Thyroid gland (tissue), 4 donors: ENCODE results near the gene WDR19. TPM values are rescaled to one million over a fixed set of nuclear protein-coding genes. Genes with fewer than 3 reads are reported as not detected.

ENCODE experiments used
- DNase-seq, 2 donors: peaks; one replicate each; pipeline ENCODE4 v3.0.0-alpha.2; 2019
- H3K27ac ChIP-seq, 3 donors: fragments of 200-600 bp; sonication (generic); 1 replicate in 2 of 3; 2 replicates in 1 of 3; pipeline ENCODE4 v1.5.1; 2016 to 2019; ENCODE audit warnings: mild to moderate bottlenecking in 1 of 3, moderate library complexity in 1 of 3
- H3K27me3 ChIP-seq: fragments of 200-600 bp; sonication (generic); one replicate; pipeline ENCODE4 v1.5.1; 2019
- H3K36me3 ChIP-seq, 2 donors: fragments of 200-600 bp; sonication (generic); one replicate each; pipeline ENCODE4 v1.5.1; 2016 to 2019
- H3K4me1 ChIP-seq, 2 donors: fragments of 200-600 bp; sonication (generic); one replicate each; pipeline ENCODE4 v1.5.1; 2017 to 2019
- H3K4me3 ChIP-seq, 3 donors: fragments of 200-600 bp; sonication (generic); replicated peaks in 1 of 3; 1 replicate in 2 of 3; 2 replicates in 1 of 3; pipeline ENCODE4 v1.5.1; 2016; ENCODE audit warnings: mild to moderate bottlenecking in 1 of 3
- H3K9me3 ChIP-seq: fragments of 200-600 bp; sonication (generic); one replicate; pipeline ENCODE4 v1.5.1; 2017
- POLR2A ChIP-seq, 2 donors: fragments of 450-650 bp; IDR thresholded peaks; one replicate each; pipeline ENCODE4 v1.6.1; 2017; ENCODE audit warnings: antibody characterized with exemption in 2 of 2, mild to moderate bottlenecking in 2 of 2, moderate library complexity in 1 of 2
- WGBS, 2 donors: methylation state at CpG; one replicate each; pipeline ENCODE4 v1.1.5; 2017; 5-methylcytosine and 5-hydroxymethylcytosine counted together
- intact Hi-C: fragments of 100-400 bp; cut with DNase I; formaldehyde crosslinking; loops from one replicate; pipeline ENCODE4 v1.15.1; 2023
- total RNA-seq, 4 donors: library from RNA; depleted of rRNA; stranded (reverse); fragments of >200 nt; gene quantifications; one replicate each; pipeline ENCODE4 v1.2.3, GENCODE V29; 2016
- TF ChIP-seq, protein P1 (sequence below), 6 experiments: fragments of 200-600 bp in 3 of 6; fragments of 450-650 bp in 3 of 6; sonication (generic) in 3 of 6; IDR thresholded peaks; one replicate each; pipeline ENCODE4 v1.5.1; 2016 to 2019; ENCODE audit warnings: antibody characterized with exemption in 6 of 6, mild to moderate bottlenecking in 2 of 6, inconsistent platforms in 1 of 6, moderate library complexity in 1 of 6

Gene WDR19
- total RNA-seq, 4 donors from 2014 or later: 62.9 to 92.9 (median 82.0) TPM

DNA sequence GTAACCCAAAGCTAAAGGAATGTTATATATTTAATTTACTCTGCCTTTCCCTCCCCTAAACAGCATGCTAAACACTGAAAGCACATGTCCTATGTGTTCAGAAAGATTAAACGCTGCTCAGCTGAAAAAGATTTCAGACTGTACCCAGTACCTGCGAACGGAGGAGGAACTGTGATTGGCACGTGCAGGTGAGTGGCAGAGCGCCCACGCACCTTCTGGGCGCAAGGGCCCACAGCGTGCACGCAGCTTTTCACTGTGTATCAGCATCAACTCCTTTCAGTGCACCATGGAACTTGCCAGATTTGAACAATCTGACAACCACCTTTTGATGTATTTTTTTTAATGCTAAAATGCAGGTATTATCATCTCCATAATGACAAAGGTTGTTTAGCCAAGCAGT is 96.1 kb downstream of the WDR19 start:
- WGBS, 2 donors: 95 to 96% methylated on average over 9 of the region's 9 CpGs
- Histone ChIP-seq H3K4me3 (no peak overlapping the region), H3K36me3 (peaks cover 39% of the 10 kb centered on the region in 2 donors), H3K9me3 (no peaks in the 10 kb centered on the region), H3K27me3 (no peaks in the 10 kb centered on the region), H3K27ac (no peak overlapping the region), H3K4me1 (no peaks in the 10 kb centered on the region)
- intact Hi-C loops: no loop called here
- DNase-seq: no peak
- TF ChIP-seq POLR2A (IDR thresholded peaks at IDR 0.05): no peak
- TF ChIP-seq, protein P1, sequence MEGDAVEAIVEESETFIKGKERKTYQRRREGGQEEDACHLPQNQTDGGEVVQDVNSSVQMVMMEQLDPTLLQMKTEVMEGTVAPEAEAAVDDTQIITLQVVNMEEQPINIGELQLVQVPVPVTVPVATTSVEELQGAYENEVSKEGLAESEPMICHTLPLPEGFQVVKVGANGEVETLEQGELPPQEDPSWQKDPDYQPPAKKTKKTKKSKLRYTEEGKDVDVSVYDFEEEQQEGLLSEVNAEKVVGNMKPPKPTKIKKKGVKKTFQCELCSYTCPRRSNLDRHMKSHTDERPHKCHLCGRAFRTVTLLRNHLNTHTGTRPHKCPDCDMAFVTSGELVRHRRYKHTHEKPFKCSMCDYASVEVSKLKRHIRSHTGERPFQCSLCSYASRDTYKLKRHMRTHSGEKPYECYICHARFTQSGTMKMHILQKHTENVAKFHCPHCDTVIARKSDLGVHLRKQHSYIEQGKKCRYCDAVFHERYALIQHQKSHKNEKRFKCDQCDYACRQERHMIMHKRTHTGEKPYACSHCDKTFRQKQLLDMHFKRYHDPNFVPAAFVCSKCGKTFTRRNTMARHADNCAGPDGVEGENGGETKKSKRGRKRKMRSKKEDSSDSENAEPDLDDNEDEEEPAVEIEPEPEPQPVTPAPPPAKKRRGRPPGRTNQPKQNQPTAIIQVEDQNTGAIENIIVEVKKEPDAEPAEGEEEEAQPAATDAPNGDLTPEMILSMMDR (IDR thresholded peaks at IDR 0.05): no peak

- H3K9me3 ChIP-seq: no peaks in the 10 kb centered on the region
- intact Hi-C loops: no loop called here
- H3K4me3 ChIP-seq: no peak overlapping the region
- H3K36me3 ChIP-seq: peaks cover 32 to 33% of the 10 kb centered on the region in 2 donors
- H3K27me3 ChIP-seq: no peaks in the 10 kb centered on the region
- no peak for DNase-seq
- no peaks in the 10 kb centered on the region for H3K4me1 ChIP-seq
- 84% methylated on average over 5 of the region's 5 CpGs for WGBS, 2 donors
- TF ChIP-seq POLR2A (IDR thresholded peaks at IDR 0.05): no peak
- TF ChIP-seq, protein P1 (IDR thresholded peaks at IDR 0.05): no peak
- no peak overlapping the region for H3K27ac ChIP-seq
Observed at GRCh38 chr4:39279416-39279815, 97.1 kb downstream of the WDR19 start.

DNA sequence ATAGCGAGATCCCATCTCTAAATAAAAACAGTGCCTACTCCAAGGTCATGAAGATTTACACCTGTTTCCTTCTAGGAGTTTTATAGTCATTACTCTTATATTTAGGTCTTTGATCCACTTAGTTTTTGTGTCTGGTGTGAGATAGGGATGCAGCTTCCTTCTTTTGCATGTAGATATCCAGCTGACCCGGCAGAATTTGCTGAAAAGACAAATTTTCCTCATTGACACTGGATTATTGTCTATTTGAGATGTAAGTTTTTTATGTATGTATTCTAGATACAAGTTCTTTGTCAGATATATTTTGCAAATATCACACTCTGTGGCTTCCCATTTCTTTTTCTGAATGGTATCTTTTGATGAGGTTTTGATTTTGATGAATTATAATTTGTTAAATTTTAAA is 98.4 kb downstream of the WDR19 start:
- WGBS, 2 donors: 95 to 98% methylated on average over 2 of the region's 2 CpGs
- Histone ChIP-seq H3K27ac (no peak overlapping the region), H3K4me1 (no peaks in the 10 kb centered on the region), H3K9me3 (no peaks in the 10 kb centered on the region), H3K4me3 (no peak overlapping the region), H3K27me3 (no peaks in the 10 kb centered on the region), H3K36me3 (peaks cover 27 to 28% of the 10 kb centered on the region in 2 donors)
- no peak for DNase-seq
- TF ChIP-seq, protein P1 (IDR thresholded peaks at IDR 0.05): no peak
- TF ChIP-seq POLR2A (IDR thresholded peaks at IDR 0.05): no peak
- intact Hi-C loops: no loop called here

- no peaks in the 10 kb centered on the region for H3K4me1 ChIP-seq
- peaks cover 29 to 42% of the 10 kb centered on the region in 2 donors for H3K36me3 ChIP-seq
- TF ChIP-seq, protein P1 (IDR thresholded peaks at IDR 0.05): no peak
- no peak for TF ChIP-seq POLR2A (IDR thresholded peaks at IDR 0.05)
- H3K9me3 ChIP-seq: no peaks in the 10 kb centered on the region
- intact Hi-C loops: no loop called here
- WGBS, 2 donors: 69 to 77% methylated on average over 7 of the region's 7 CpGs
- no peaks in the 10 kb centered on the region for H3K27me3 ChIP-seq
- H3K27ac ChIP-seq: no peak overlapping the region
- no peak overlapping the region for H3K4me3 ChIP-seq
- no peak for DNase-seq
Observed at GRCh38 chr4:39285111-39285795, 102.9 kb downstream of the WDR19 start.

DNA sequence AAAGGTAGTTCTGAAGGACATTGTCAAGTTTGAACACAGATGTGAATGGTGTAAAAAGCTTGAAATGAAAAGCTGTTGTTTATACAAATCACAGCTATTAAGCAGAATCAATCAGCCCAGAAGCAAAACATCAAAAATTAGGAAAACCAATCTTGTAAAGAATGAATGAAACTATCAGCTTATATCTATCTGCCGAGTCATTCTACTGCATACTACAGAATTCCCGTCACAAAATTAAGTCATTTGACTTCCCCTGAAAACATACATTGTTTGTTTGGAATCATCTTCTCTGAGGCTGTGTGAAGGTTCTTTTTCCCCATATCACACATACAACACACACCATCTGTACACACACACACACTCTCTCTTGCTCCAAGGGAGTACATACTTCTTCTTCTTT is 103.5 kb downstream of the WDR19 start:
- H3K4me3 ChIP-seq: no peak overlapping the region
- no peak overlapping the region for H3K27ac ChIP-seq
- WGBS, 2 donors: 91 to 94% methylated on average over 2 of the region's 2 CpGs
- no peaks in the 10 kb centered on the region for H3K4me1 ChIP-seq
- TF ChIP-seq, protein P1 (IDR thresholded peaks at IDR 0.05): no peak
- no peak for TF ChIP-seq POLR2A (IDR thresholded peaks at IDR 0.05)
- H3K9me3 ChIP-seq: no peaks in the 10 kb centered on the region
- intact Hi-C loops: no loop called here
- no peak for DNase-seq
- H3K36me3 ChIP-seq: peaks cover 33 to 43% of the 10 kb centered on the region in 2 donors
- no peaks in the 10 kb centered on the region for H3K27me3 ChIP-seq
